Right forelimb (tissue), 1 donor: Measurements from ENCODE around the gene ZSCAN2.
"Not testable (repeated sequence)": the region's sequence is repeated elsewhere in the genome, so short reads cannot be mapped to it uniquely, and the experiment has no call there.

ENCODE experiments used
- DNase-seq: peaks from one replicate; pipeline ENCODE4 v3.0.0-alpha.2; 2018

The ZSCAN2 gene

GRCh38 chr15:84599906-84600305 is 903 bp upstream of the ZSCAN2 start:
- DNase-seq, result no peak

- DNase-seq, result peak; percentile 89
Observed at GRCh38 chr15:84600331-84600686, 500 bp upstream of the ZSCAN2 start.

DNA sequence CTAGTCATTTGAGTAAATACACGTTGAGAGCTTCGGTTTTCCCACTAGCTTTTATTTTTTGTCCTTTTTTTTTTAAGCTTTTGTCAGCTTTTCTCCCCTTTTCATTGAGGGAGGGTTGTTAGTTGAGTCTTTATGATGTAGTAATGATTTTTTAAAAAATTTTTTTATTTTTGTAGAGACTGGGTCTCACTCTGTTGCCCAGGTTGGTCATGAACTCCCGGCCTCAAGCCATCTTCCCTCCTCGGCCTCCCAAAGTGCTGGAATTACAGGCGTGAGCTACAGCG is 688 bp downstream of the ZSCAN2 start:
- DNase-seq, result no peak

GRCh38 chr15:84603630-84604379 is 3.0 kb downstream of the ZSCAN2 start:
- DNase-seq, result no peak

- no peak for DNase-seq
Observed at GRCh38 chr15:84604826-84605553, 4.2 kb downstream of the ZSCAN2 start.

DNA sequence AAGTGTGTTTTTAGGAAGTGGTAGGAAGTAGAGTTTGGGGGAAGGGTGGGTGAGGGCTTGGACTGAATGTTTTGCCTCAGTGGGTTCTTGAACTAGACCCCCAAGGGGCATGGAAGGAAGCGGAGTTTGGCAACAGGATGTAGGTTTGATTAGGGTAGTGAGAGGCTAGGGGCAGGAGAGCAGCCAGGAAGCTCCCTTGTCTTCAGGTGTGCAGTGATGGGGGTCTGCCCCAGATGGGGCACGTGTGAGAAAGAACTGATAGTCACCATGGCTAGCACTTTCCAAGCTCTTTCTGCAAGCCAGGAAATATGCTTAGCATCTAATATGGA is 4.7 kb downstream of the ZSCAN2 start:
- no peak for DNase-seq

GRCh38 chr15:84606653-84607120 is 5.9 kb downstream of the ZSCAN2 start:
- no peak for DNase-seq

DNA sequence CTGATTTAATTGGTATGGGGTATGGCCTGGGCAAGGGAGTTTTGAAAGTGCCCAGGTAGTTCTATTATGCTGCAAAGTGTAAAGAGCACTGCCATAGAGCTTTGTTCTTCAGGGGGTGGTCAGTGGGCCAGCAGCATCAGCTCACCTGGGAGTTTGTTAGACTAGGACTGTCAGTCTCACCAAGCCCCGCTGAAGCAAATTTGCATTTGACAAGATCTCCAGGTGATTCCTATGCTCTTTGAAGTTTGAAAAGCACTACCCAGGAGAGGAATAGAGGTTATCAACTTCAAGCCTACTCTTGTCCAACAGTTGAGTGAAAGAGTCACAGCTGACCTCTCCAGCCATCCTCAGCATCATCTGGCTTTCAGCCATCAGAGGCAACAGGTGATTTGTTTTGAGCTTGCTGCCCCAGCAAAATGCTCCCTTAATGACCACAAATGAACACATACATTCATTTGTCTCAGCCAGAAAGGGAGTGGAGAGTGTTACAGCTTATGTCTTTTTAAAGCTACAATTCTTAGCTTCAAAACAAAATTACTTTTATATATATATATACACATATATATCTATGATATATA is 8.0 kb downstream of the ZSCAN2 start:
- DNase-seq, result no peak

DNA sequence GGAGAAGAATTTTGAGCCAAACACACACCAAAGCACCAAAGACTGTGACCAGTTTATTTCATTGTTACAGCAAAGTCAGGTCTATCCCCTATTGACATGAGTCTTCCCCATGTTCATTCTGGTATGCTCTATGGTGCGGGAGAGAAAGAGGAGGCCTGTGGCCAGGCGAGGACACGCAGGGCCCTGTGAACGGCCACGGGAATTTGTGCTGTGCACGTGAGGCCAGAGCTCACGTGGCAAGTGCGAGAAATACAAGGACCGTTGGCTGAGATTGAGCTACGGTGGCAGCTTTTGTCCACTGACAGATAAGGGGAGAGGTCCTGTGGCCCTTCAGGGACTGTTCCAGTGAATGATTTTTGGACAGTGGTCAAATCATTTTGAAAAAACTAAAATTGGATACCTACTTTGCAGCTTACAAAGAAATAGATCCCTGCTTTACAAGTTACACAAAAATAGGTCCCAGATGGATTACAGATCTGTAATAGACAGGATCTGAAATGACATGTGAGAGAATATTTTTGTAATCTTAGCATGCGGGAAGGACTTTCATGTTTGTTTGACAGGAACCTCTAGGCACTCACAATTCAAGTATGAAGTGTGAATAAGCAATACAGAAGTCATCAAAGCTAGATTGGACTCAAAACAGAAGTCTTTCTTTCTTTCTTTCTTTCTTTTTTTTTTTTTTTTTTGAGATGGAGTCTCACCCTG is 9.2 kb downstream of the ZSCAN2 start:
- no peak for DNase-seq

GRCh38 chr15:84611631-84612030 is 10.8 kb downstream of the ZSCAN2 start:
- DNase-seq, result no peak

DNA sequence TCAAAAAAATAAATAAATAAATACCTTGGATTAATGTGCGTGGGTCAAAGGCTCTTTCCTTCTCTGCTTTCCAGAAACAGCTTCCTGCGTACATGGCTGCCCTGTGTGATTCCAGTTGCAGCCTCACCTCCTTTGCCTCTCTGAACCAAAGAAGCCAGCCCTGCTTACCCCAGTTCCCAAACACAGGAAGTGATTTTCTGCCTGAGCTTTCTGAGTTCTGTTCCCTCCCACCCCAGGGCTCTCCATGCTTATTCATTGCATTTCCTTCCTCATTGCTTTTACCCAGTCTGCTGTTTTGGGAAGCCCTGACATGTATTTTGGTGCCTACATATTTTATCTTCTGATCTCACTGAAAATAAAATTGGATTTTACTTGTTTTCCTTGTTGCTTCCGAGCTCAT is 15.4 kb downstream of the ZSCAN2 start:
- no peak for DNase-seq

DNA sequence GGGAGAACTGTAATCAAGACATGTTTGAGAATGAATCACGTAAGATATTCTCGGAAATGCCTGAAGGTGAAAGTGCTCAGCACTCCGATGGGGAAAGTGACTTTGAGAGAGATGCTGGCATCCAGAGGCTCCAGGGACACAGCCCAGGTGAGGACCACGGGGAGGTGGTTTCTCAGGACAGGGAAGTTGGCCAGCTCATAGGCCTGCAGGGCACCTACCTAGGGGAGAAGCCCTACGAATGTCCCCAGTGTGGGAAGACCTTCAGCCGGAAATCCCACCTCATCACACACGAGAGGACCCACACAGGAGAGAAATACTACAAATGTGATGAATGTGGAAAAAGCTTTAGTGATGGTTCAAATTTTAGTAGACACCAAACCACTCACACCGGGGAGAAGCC is 19.8 kb downstream of the ZSCAN2 start:
- no peak for DNase-seq

GRCh38 chr15:84621358-84621979 is 20.7 kb downstream of the ZSCAN2 start:
- no peak for DNase-seq

GRCh38 chr15:84624359-84624758 is 23.6 kb downstream of the ZSCAN2 start:
- DNase-seq, result no peak

- DNase-seq, result no peak
Observed at GRCh38 chr15:84625123-84625522, 24.3 kb downstream of the ZSCAN2 start.

GRCh38 chr15:84629033-84629432 is 28.2 kb downstream of the ZSCAN2 start:
- DNase-seq, result no peak

DNA sequence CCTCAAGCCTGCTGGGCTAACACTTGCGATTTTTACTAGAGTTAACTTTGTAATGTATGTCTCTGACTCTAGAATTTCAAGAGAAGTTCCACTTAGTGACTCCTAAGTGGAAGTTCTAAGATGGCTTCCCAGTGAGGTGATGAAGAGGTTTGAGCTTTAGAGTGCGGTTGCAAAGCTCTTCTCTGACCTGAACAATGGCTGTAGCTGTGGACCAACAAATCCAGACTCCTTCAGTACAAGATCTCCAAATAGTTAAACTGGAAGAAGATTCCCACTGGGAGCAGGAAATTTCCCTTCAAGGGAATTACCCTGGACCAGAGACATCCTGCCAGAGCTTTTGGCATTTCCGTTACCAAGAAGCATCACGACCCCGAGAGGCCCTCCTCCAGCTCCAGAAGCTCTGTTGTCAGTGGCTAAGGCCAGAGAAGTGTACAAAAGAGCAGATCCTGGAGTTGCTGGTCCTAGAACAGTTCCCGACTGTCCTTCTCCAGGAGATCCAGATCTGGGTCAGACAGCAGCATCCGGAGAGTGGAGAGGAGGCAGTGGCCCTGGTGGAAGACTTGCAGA is 31.0 kb downstream of the ZSCAN2 start:
- no peak for DNase-seq

DNA sequence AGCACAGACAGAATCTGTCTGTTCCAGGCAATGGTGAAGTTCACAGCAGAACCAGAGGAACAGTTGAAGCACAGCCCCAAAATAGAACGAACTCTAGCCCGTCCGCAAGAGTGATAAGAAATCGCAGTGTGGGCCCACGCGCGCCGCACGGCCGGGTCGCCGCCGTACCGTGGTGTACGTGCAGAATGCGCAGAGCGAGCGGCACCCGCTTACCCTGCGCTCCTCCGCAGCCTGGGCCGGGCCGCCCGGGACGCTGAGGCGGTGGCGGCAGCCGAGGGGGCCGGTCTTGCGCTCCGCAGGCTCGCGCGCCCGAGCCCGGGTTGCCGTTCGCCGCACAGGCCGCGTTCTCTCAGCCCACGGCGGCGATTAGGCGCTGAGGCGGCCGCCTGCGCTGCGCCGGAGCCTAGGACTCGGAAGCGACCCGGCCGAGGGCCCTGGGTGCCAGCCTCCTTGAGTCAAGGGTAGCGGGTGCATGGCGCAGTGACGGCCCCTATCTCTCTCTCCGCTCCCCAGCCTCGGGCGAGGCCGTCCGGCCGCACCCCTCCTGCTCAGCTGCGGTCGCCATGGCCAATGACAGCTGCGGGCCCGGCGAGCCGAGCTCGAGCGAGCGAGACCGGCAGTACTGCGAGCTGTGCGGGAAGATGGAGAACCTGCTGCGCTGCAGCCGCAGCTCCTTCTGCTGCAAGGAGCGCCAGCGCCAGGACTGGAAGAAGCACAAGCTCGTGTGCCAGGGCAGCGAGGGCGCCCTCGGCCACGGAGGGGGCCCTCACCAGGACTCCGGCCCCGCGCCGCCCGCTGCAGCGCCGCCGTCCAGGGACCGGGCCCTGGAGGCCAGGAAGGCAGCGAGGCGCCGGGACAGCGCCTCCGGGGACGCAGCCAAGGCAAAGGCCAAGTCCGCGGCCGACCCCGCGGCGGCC is 32.8 kb downstream of the ZSCAN2 start:
- DNase-seq, result peak; percentile 88

DNA sequence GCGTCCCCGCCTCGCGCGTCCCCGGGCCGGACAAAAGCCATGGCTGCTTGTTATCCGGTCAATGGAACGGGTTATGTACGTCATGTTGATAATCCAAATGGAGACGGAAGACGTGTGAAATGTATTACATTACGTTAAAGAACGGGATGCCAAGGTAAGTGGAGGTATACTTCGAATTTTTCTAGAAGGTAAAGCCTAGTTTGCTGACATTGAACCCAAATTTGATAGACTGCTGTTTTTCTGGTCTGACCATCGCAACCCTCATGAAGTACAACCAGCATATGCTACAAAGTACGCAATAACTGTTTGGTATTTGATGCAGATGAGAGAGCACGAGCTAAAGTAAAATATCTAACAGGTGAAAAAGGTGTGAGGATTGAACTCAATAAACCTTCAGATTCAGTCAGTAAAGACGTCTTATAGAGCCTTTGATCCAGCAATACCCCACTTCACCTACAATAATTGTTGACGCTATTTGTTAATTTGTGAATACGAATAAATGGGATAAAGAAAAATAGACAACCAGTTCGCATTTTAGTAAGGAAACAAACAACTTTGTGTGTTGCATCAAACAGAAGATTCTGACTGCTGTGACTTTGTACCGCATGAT is 33.5 kb downstream of the ZSCAN2 start:
- no peak for DNase-seq

- no peak for DNase-seq
Observed at GRCh38 chr15:84638103-84638502, 37.3 kb downstream of the ZSCAN2 start.

GRCh38 chr15:84641871-84642270 is 41.1 kb downstream of the ZSCAN2 start:
- DNase-seq, result not testable (repeated sequence)
